GM10266 (cell line): ENCODE data around the gene CCNH.

Source experiments
- DNase-seq: peaks from one replicate; pipeline ENCODE4 v3.0.0; 2012; ENCODE audit errors: extremely low spot score
- TF ChIP-seq, protein P1 (sequence below): IDR thresholded peaks from 2 replicates; pipeline ENCODE4 v1.5.1; 2012; ENCODE audit warnings: mild to moderate bottlenecking, low read depth; ENCODE audit not compliant: control insufficient read depth, insufficient read depth; ENCODE audit errors: missing control alignments

Gene CCNH

GRCh38 chr5:87418506-87418905 is 5.8 kb upstream of the CCNH start:
- TF ChIP-seq, protein P1, sequence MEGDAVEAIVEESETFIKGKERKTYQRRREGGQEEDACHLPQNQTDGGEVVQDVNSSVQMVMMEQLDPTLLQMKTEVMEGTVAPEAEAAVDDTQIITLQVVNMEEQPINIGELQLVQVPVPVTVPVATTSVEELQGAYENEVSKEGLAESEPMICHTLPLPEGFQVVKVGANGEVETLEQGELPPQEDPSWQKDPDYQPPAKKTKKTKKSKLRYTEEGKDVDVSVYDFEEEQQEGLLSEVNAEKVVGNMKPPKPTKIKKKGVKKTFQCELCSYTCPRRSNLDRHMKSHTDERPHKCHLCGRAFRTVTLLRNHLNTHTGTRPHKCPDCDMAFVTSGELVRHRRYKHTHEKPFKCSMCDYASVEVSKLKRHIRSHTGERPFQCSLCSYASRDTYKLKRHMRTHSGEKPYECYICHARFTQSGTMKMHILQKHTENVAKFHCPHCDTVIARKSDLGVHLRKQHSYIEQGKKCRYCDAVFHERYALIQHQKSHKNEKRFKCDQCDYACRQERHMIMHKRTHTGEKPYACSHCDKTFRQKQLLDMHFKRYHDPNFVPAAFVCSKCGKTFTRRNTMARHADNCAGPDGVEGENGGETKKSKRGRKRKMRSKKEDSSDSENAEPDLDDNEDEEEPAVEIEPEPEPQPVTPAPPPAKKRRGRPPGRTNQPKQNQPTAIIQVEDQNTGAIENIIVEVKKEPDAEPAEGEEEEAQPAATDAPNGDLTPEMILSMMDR: no peak
- DNase-seq: no peak

DNA sequence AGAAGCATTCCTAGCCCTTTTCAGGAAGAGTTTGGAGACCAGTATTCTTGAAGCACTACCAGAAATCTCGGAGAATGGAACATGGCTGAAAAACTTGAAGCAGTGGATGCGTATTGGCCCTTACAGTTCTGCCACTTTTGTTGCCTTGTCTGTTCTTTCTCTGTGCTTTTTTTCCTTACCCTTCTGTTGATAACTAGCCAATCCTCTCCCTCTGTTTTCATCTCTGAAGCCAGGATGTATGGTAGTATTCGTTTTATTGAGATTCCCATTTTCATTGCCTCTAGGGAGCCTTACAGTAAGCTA is 564 bp upstream of the CCNH start:
- TF ChIP-seq, protein P1: no peak

GRCh38 chr5:87411973-87412629 is 629 bp downstream of the CCNH start:
- TF ChIP-seq, protein P1: no peak
- no peak for DNase-seq

More for the DNA sequence above, 564 bp upstream of the CCNH start:
- no peak for DNase-seq

DNA sequence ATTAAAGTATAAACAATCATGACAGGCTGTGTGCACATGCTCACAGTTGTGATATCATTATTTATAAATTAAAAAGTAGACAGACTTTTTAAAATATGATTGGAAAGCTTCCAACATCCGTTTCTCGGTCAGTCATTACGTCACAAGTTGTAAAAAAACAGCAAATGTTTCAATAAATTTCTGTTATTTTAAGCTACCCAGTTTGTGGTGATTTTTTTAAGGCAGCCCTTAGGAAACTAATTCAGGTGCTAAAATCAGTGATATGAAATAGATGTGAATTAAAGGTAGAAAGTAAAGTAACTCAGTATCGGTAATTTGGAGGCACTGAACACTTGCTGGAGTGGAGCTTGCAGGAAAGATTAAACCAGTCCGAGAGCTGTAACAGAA is 1.2 kb downstream of the CCNH start:
- TF ChIP-seq, protein P1: no peak
- no peak for DNase-seq

- TF ChIP-seq, protein P1: no peak
- no peak for DNase-seq
These were observed 1.8 kb downstream of the CCNH start for GRCh38 chr5:87410931-87411330.

GRCh38 chr5:87408204-87408603 is 4.5 kb downstream of the CCNH start:
- TF ChIP-seq, protein P1: no peak
- no peak for DNase-seq

- no peak for DNase-seq
- TF ChIP-seq, protein P1: no peak
These were observed 7.1 kb downstream of the CCNH start for GRCh38 chr5:87405472-87406155.
